WTC11 (cell line): ENCODE data around the gene ACSBG1. TPM values are rescaled to one million over a fixed set of nuclear protein-coding genes. Genes with fewer than 3 reads are reported as not detected.

Experiments
- ATAC-seq: fragments of 200-7000 bp; cut with Tn5 transposase; 2 replicates; pipeline ENCODE4 v1.10.0; 2021; ENCODE audit warnings: mild to moderate bottlenecking, moderate library complexity
- CTCF ChIA-PET: fragments of 300-600 bp; sonication (Branson Sonifier 250); formaldehyde crosslinking; loops from one replicate; lab custom pipeline; 2021; ENCODE audit warnings: antibody characterized with exemption; lab: Charles Lee
- POLR2A ChIA-PET: fragments of 350-600 bp; sonication (Branson Sonifier 250); formaldehyde crosslinking; loops from one replicate; lab custom pipeline; 2021; ENCODE audit warnings: antibody characterized with exemption; lab: Charles Lee
- DNase-seq: peaks from one replicate; pipeline ENCODE4 v3.0.0; 2021; ENCODE audit warnings: low spot score
- H3K27ac Mint-ChIP-seq: 2 replicates; pipeline ENCODE4 v1.8.0; 2021; ENCODE audit warnings: mixed read lengths
- H3K27me3 Mint-ChIP-seq: 2 replicates; pipeline ENCODE4 v1.8.0; 2021; ENCODE audit warnings: low read depth, mild to moderate bottlenecking, moderate library complexity, mixed read lengths
- H3K36me3 Mint-ChIP-seq: 2 replicates; pipeline ENCODE4 v1.8.0; 2021; ENCODE audit warnings: mixed read lengths
- H3K4me1 Mint-ChIP-seq: 2 replicates; pipeline ENCODE4 v1.8.0; 2022; ENCODE audit warnings: mixed read lengths
- H3K4me3 Mint-ChIP-seq: 2 replicates; pipeline ENCODE4 v1.8.0; 2021; ENCODE audit warnings: mild to moderate bottlenecking, moderate library complexity, mixed read lengths
- H3K9me3 Mint-ChIP-seq: 2 replicates; pipeline ENCODE4 v1.8.0; 2021; ENCODE audit warnings: mixed read lengths
- AFF4 ChIP-seq: sonication (generic); formaldehyde crosslinking; IDR thresholded peaks from 2 replicates; pipeline ENCODE4 v1.8.1; 2023; ENCODE audit warnings: mild to moderate bottlenecking, missing genetic modification reagents, borderline replicate concordance
- CDX4 ChIP-seq: fragments of 250-450 bp; sonication (Bioruptor Pico); IDR thresholded peaks from 2 replicates; pipeline ENCODE4 v1.9.0; 2021; ENCODE audit warnings: moderate library complexity, mild to moderate bottlenecking, inconsistent platforms, borderline replicate concordance
- CREM ChIP-seq: sonication (generic); formaldehyde crosslinking; IDR thresholded peaks from 2 replicates; pipeline ENCODE4 v1.8.1; 2022; ENCODE audit warnings: mild to moderate bottlenecking, missing genetic modification reagents, moderate library complexity
- E2F1 ChIP-seq: sonication (generic); formaldehyde crosslinking; IDR thresholded peaks from 2 replicates; pipeline ENCODE4 v1.8.0; 2022; ENCODE audit warnings: mild to moderate bottlenecking, missing genetic modification reagents
- E2F4 ChIP-seq: sonication (generic); formaldehyde crosslinking; IDR thresholded peaks from 2 replicates; pipeline ENCODE4 v1.8.1; 2022; ENCODE audit warnings: low read depth, mild to moderate bottlenecking, moderate library complexity, missing genetic modification reagents, borderline replicate concordance
- GRHL2 ChIP-seq: fragments of 250-450 bp; sonication (Bioruptor Pico); IDR thresholded peaks from 2 replicates; pipeline ENCODE4 v1.8.0; 2022; ENCODE audit warnings: mild to moderate bottlenecking, moderate library complexity; ENCODE audit not compliant: insufficient replicate concordance, severe bottlenecking
- JAZF1 ChIP-seq: fragments of 250-450 bp; sonication (Bioruptor Pico); IDR thresholded peaks from 2 replicates; pipeline ENCODE4 v1.9.0; 2021; ENCODE audit warnings: moderate library complexity, mild to moderate bottlenecking, inconsistent platforms
- NR3C1 ChIP-seq: sonication (generic); formaldehyde crosslinking; conservative IDR thresholded peaks from 2 replicates; pipeline ENCODE4 v1.8.1; 2023; ENCODE audit warnings: low read depth, mild to moderate bottlenecking, missing genetic modification reagents
- RORB ChIP-seq: fragments of 250-450 bp; sonication (Bioruptor Pico); IDR thresholded peaks from 2 replicates; pipeline ENCODE4 v1.9.0; 2021; ENCODE audit warnings: mild to moderate bottlenecking
- SMAD3 ChIP-seq: sonication (generic); formaldehyde crosslinking; IDR thresholded peaks from 2 replicates; pipeline ENCODE4 v1.8.0; 2022; ENCODE audit warnings: missing genetic modification reagents, mild to moderate bottlenecking, borderline replicate concordance
- SP1 ChIP-seq: sonication (generic); formaldehyde crosslinking; conservative IDR thresholded peaks from 2 replicates; pipeline ENCODE4 v1.8.1; 2022; ENCODE audit warnings: missing genetic modification reagents
- TCF7 ChIP-seq: sonication (generic); formaldehyde crosslinking; IDR thresholded peaks from 2 replicates; pipeline ENCODE4 v1.8.0; 2022; ENCODE audit warnings: mild to moderate bottlenecking, low read depth, missing genetic modification reagents, moderate library complexity
- TEAD1 ChIP-seq: sonication (generic); formaldehyde crosslinking; IDR thresholded peaks from 2 replicates; pipeline ENCODE4 v1.8.0; 2022; ENCODE audit warnings: mild to moderate bottlenecking, missing genetic modification reagents
- TEAD4 ChIP-seq: sonication (generic); formaldehyde crosslinking; IDR thresholded peaks from 2 replicates; pipeline ENCODE4 v1.8.0; 2022; ENCODE audit warnings: mild to moderate bottlenecking, missing genetic modification reagents
- ZNF425 ChIP-seq: fragments of 250-450 bp; sonication (Bioruptor Pico); conservative IDR thresholded peaks from 2 replicates; pipeline ENCODE4 v1.9.0; 2021; ENCODE audit warnings: mild to moderate bottlenecking
- total RNA-seq: library from RNA; stranded (reverse); gene quantifications from 3 replicates; pipeline ENCODE4 v1.2.3, GENCODE V29; 2021
- TF ChIP-seq, protein P1 (sequence below): fragments of 250-450 bp; sonication (Bioruptor Pico); IDR thresholded peaks from 2 replicates; pipeline ENCODE4 v1.9.0; 2021; ENCODE audit warnings: mild to moderate bottlenecking
- TF ChIP-seq, protein P2 (sequence below): fragments of 200-600 bp; IDR thresholded peaks from 2 replicates; pipeline ENCODE4 v1.8.0; 2022; ENCODE audit warnings: antibody characterized with exemption
- TF ChIP-seq, protein P3 (sequence below): sonication (generic); formaldehyde crosslinking; IDR thresholded peaks from 2 replicates; pipeline ENCODE4 v1.8.1; 2023; ENCODE audit warnings: mild to moderate bottlenecking, missing genetic modification reagents, moderate library complexity

The ACSBG1 gene
- total RNA-seq, 1 experiment from 2014 or later: 5.8 TPM

DNA sequence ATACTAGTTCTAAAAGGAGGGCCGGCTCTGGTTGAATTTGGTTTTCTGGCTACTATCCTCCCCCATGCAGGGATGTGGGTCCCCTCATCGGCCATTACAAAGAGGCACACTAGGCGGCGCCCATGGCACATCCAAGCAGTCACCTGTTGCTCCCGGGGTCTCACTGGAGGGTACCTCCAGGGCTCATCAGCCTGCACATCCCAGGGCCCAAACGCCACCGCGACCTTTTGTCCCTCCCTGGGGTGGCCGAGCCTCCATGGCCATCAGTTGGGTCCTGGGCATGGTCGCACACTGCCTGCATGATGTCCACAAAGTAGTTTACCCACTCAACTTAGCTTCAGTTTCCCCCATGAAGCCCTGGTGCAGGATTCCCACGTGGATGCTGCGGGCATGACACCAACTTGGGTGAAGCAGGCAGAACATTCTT lies 56.9 kb downstream of the ACSBG1 start (continued):
- TF ChIP-seq CDX4 (CRISPR knock-in tag): no peak
- no peak for TF ChIP-seq RORB (CRISPR knock-in tag)
- TF ChIP-seq JAZF1 (CRISPR knock-in tag): no peak
- TF ChIP-seq ZNF425 (CRISPR knock-in tag): no peak
- no peak for TF ChIP-seq SP1

DNA sequence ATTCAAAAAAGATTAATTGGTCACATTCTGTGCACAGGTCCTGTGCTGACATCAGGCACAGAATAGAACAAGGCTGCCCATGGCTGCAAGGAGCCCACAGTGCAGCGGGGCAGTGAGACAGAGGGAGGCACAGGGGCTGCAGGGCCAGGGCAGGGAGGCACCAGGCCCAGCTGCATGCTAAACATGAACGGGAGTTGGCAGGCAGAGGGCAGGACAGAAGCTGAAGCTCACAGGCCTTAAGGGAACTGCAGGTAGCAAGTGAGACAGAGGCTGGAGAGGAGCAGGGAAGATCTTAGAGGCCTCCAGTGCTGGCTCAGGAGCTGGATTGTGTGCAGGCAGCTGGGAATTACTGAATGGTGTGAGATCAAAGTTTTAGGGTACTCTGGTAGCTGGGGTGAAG lies 59.0 kb downstream of the ACSBG1 start:
- Mint-ChIP-seq H3K27me3 (no peaks in the 10 kb centered on the region), H3K4me3 (no peak overlapping the region), H3K36me3 (peaks cover 15% of the 10 kb centered on the region), H3K9me3 (no peaks in the 10 kb centered on the region), H3K27ac (no peak overlapping the region), H3K4me1 (no peaks in the 10 kb centered on the region)
- TF ChIP-seq E2F4 (CRISPR knock-in tag) (no peak), TEAD1 (CRISPR knock-in tag) (no peak), SP1 (no peak), TCF7 (CRISPR knock-in tag) (no peak), CREM (CRISPR knock-in tag) (no peak), JAZF1 (CRISPR knock-in tag) (no peak)
- TF ChIP-seq, protein P1, sequence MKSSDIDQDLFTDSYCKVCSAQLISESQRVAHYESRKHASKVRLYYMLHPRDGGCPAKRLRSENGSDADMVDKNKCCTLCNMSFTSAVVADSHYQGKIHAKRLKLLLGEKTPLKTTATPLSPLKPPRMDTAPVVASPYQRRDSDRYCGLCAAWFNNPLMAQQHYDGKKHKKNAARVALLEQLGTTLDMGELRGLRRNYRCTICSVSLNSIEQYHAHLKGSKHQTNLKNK (CRISPR knock-in tag): no peak
- TF ChIP-seq, protein P2, sequence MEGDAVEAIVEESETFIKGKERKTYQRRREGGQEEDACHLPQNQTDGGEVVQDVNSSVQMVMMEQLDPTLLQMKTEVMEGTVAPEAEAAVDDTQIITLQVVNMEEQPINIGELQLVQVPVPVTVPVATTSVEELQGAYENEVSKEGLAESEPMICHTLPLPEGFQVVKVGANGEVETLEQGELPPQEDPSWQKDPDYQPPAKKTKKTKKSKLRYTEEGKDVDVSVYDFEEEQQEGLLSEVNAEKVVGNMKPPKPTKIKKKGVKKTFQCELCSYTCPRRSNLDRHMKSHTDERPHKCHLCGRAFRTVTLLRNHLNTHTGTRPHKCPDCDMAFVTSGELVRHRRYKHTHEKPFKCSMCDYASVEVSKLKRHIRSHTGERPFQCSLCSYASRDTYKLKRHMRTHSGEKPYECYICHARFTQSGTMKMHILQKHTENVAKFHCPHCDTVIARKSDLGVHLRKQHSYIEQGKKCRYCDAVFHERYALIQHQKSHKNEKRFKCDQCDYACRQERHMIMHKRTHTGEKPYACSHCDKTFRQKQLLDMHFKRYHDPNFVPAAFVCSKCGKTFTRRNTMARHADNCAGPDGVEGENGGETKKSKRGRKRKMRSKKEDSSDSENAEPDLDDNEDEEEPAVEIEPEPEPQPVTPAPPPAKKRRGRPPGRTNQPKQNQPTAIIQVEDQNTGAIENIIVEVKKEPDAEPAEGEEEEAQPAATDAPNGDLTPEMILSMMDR: no peak
- CTCF ChIA-PET: interaction anchor here (0.5 to 3.2 kb wide), 4 partner anchors 64 to 275 kb away, joined by 3 to 21 read pairs (median 8); no protein-coding TSS in a partner anchor
- POLR2A ChIA-PET: no interaction called here
- no peak for ATAC-seq
- no peak for DNase-seq

DNA sequence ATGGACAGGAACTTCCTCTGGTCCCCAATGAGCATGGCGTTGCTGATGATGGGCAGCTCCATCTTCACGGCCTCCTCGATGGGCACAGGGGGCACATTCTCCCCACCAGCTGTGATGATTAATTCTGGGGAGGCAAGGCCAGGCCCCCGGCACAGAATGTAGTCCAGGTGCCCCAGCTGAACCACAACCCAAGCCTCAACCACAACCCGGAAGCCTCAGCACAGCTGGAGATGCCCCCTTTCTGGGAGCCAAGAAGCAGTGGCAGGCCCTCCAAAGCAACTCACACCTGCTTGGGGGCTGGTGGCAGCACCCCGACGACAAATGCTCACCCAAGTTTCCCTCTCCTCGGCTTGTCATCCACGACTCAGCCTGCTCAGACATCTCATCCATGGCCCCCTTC lies 60.0 kb downstream of the ACSBG1 start:
- no peak for DNase-seq
- Mint-ChIP-seq H3K9me3 (no peaks in the 10 kb centered on the region), H3K36me3 (peaks cover 19% of the 10 kb centered on the region), H3K27me3 (no peaks in the 10 kb centered on the region), H3K4me1 (no peaks in the 10 kb centered on the region), H3K4me3 (no peak overlapping the region), H3K27ac (no peak overlapping the region)
- no peak for ATAC-seq
- CTCF ChIA-PET: interaction anchor here (1.2 to 3.0 kb wide), 4 partner anchors 20 to 214 kb away, joined by 3 to 14 read pairs (median 4); no protein-coding TSS in a partner anchor
- POLR2A ChIA-PET: no interaction called here
- no peak for TF ChIP-seq GRHL2 (CRISPR knock-in tag)
- TF ChIP-seq TEAD4 (CRISPR knock-in tag): no peak
- no peak for TF ChIP-seq NR3C1
- TF ChIP-seq SMAD3 (CRISPR knock-in tag): no peak
- TF ChIP-seq RORB (CRISPR knock-in tag): no peak
- TF ChIP-seq E2F1 (CRISPR knock-in tag): no peak
- no peak for TF ChIP-seq AFF4
- TF ChIP-seq, protein P3, sequence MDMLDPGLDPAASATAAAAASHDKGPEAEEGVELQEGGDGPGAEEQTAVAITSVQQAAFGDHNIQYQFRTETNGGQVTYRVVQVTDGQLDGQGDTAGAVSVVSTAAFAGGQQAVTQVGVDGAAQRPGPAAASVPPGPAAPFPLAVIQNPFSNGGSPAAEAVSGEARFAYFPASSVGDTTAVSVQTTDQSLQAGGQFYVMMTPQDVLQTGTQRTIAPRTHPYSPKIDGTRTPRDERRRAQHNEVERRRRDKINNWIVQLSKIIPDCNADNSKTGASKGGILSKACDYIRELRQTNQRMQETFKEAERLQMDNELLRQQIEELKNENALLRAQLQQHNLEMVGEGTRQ (CRISPR knock-in tag): no peak
